ENCODE data around the gene ETS1.

GRCh38 chr11:128618603-128619002, 31.2 kb upstream of the ETS1 start:
- TF ChIP-seq SP1 (IDR thresholded peaks at IDR 0.05) (no peak), LEF1 (IDR thresholded peaks at IDR 0.05; ENCODE audit: borderline replicate concordance) (no peak), SUZ12 (IDR thresholded peaks at IDR 0.05) (no peak), FOXM1 (IDR thresholded peaks at IDR 0.05; ENCODE audit: borderline replicate concordance) (no peak), ARNT (IDR thresholded peaks at IDR 0.05) (no peak), CTBP1 (IDR thresholded peaks at IDR 0.05; ENCODE audit: borderline replicate concordance) (no peak), BHLHE40 (IDR thresholded peaks at IDR 0.05; ENCODE audit: borderline replicate concordance) (no peak), TARDBP (IDR thresholded peaks at IDR 0.05) (no peak), NFRKB (IDR thresholded peaks at IDR 0.05) (no peak), FOXK2 (IDR thresholded peaks at IDR 0.05) (no peak)

Data from HEK293T (cell line).